Measurements from ENCODE around the gene PDE6C.

DNA sequence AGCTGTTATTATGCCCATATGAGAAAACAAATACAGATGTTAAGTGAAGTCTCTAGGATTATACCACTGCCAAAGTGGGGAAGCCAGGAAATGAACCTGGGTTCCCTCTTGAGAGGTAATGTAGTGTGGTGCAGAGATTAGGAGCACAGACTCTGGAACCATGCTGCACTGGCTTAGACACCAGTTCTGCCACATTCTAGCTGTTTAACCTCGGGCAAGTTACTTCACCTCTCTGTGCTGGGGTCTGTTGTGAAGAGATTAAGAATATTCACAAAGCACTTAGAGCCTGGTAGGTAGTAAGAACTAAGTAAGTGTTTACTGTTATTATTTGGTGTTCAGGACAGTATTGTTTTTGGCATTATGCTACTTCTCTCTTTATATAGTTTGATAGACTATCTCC, 41.9 kb downstream of the PDE6C start:
- TF ChIP-seq, protein P1, sequence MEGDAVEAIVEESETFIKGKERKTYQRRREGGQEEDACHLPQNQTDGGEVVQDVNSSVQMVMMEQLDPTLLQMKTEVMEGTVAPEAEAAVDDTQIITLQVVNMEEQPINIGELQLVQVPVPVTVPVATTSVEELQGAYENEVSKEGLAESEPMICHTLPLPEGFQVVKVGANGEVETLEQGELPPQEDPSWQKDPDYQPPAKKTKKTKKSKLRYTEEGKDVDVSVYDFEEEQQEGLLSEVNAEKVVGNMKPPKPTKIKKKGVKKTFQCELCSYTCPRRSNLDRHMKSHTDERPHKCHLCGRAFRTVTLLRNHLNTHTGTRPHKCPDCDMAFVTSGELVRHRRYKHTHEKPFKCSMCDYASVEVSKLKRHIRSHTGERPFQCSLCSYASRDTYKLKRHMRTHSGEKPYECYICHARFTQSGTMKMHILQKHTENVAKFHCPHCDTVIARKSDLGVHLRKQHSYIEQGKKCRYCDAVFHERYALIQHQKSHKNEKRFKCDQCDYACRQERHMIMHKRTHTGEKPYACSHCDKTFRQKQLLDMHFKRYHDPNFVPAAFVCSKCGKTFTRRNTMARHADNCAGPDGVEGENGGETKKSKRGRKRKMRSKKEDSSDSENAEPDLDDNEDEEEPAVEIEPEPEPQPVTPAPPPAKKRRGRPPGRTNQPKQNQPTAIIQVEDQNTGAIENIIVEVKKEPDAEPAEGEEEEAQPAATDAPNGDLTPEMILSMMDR (conservative IDR thresholded peaks at IDR 0.05; ENCODE audit: low read length): no peak
- no peak for TF ChIP-seq EZH2phosphoT487 (IDR thresholded peaks at IDR 0.05; ENCODE audit: borderline replicate concordance, low read depth, low read length)
